Stimulated activated CD8-positive, alpha-beta memory T cell treated with anti-CD3 and anti-CD28 coated beads, Interleukin-7, amount 100 ng/mL, for 24 hours (primary cell): Measurements from ENCODE around the gene CCNY.

ENCODE experiments used
- DNase-seq: peaks from one replicate; pipeline ENCODE4 v3.0.0-alpha.2; 2020; ENCODE audit warnings: low read depth

Gene CCNY

GRCh38 chr10:35581655-35582054 lies 245.3 kb downstream of the CCNY start:
- DNase-seq, result no peak

GRCh38 chr10:35584946-35585345 lies 248.6 kb downstream of the CCNY start:
- DNase-seq, result no peak

- no peak for DNase-seq
Observed at GRCh38 chr10:35585356-35585755, 249.0 kb downstream of the CCNY start.

- no peak for DNase-seq
Observed at GRCh38 chr10:35585903-35586535, 249.7 kb downstream of the CCNY start.

- DNase-seq, result no peak
Observed at GRCh38 chr10:35588836-35589235, 252.5 kb downstream of the CCNY start.

GRCh38 chr10:35592441-35592840 lies 256.1 kb downstream of the CCNY start:
- DNase-seq, result no peak

- no peak for DNase-seq
Observed at GRCh38 chr10:35594115-35595079, 258.1 kb downstream of the CCNY start.

GRCh38 chr10:35595106-35595505 lies 258.8 kb downstream of the CCNY start:
- no peak for DNase-seq

GRCh38 chr10:35598379-35598778 lies 262.1 kb downstream of the CCNY start:
- DNase-seq, result no peak

- no peak for DNase-seq
Observed at GRCh38 chr10:35600193-35600592, 263.9 kb downstream of the CCNY start.

GRCh38 chr10:35605191-35605590 lies 268.9 kb downstream of the CCNY start, which contains the start of gene GJD4:
Gene GJD4 (plus strand): TSS chr10:35605341. CDS start chr10:35605568, 227 bp downstream.
- DNase-seq, result no peak

- DNase-seq, result no peak
Observed at GRCh38 chr10:35606430-35606829, 270.1 kb downstream of the CCNY start.

- DNase-seq, result no peak
Observed at GRCh38 chr10:35607475-35608327, 271.4 kb downstream of the CCNY start.

GRCh38 chr10:35608328-35608672 lies 272.0 kb downstream of the CCNY start:
- DNase-seq, result no peak

GRCh38 chr10:35611750-35612149 lies 275.4 kb downstream of the CCNY start:
- DNase-seq, result no peak

- DNase-seq, result no peak
Observed at GRCh38 chr10:35612385-35613106, 276.2 kb downstream of the CCNY start.

GRCh38 chr10:35613107-35613440 lies 276.8 kb downstream of the CCNY start:
- DNase-seq, result no peak

GRCh38 chr10:35613597-35614226 lies 277.4 kb downstream of the CCNY start:
- DNase-seq, result no peak

- DNase-seq, result no peak
Observed at GRCh38 chr10:35614312-35614711, 278.0 kb downstream of the CCNY start.
